CD4-positive, alpha-beta T cell treated with Interleukin-4 for 1 hour (primary cell): ENCODE results near the gene GSX2.
"Not testable (repeated sequence)": the region's sequence is repeated elsewhere in the genome, so short reads cannot be mapped to it uniquely, and the experiment has no call there.

Source experiments
- DNase-seq, 2 donors: peaks; one replicate each; pipeline ENCODE4 v3.0.0-alpha.2; 2020 to 2022

GSX2 gene

GRCh38 chr4:54099748-54100574 is at the start of gene GSX2:
GSX2 (plus strand) TSS chr4:54100163; CDS start chr4:54100345, 182 bp downstream.
- no peak for DNase-seq

GRCh38 chr4:54050214-54050904 is 49.6 kb upstream of the GSX2 start:
- no peak for DNase-seq

- DNase-seq: not testable (repeated sequence)
Measured at GRCh38 chr4:54053322-54053721, 46.6 kb upstream of the GSX2 start.

GRCh38 chr4:54054501-54054900 is 45.5 kb upstream of the GSX2 start:
- no peak for DNase-seq

- no peak for DNase-seq
Measured at GRCh38 chr4:54055494-54055893, 44.5 kb upstream of the GSX2 start.

GRCh38 chr4:54056360-54056759 is 43.6 kb upstream of the GSX2 start:
- peak in 1 of 2 donors; percentile 35 for DNase-seq

- DNase-seq: peak in 1 of 2 donors; percentile 44
Measured at GRCh38 chr4:54058171-54058570, 41.8 kb upstream of the GSX2 start.

- no peak for DNase-seq
Measured at GRCh38 chr4:54060116-54060515, 39.8 kb upstream of the GSX2 start.

- no peak for DNase-seq
Measured at GRCh38 chr4:54061067-54061466, 38.9 kb upstream of the GSX2 start.

GRCh38 chr4:54061873-54062272 is 38.1 kb upstream of the GSX2 start:
- no peak for DNase-seq

- no peak for DNase-seq
Measured at GRCh38 chr4:54062392-54062791, 37.6 kb upstream of the GSX2 start.

GRCh38 chr4:54063229-54063628 is 36.7 kb upstream of the GSX2 start:
- DNase-seq: peak in 1 of 2 donors; percentile 30

- peak; percentile 46 to 54 for DNase-seq
Measured at GRCh38 chr4:54063737-54064316, 36.1 kb upstream of the GSX2 start.

- peak; percentile 97 for DNase-seq
Measured at GRCh38 chr4:54064317-54065111, 35.4 kb upstream of the GSX2 start, which contains the start of gene CHIC2. CHIC2 (minus strand) TSS chr4:54064605; CDS start chr4:54064300, 305 bp downstream.

- no peak for DNase-seq
Measured at GRCh38 chr4:54065282-54066087, 34.5 kb upstream of the GSX2 start.

GRCh38 chr4:54066088-54066415 is 33.9 kb upstream of the GSX2 start:
- no peak for DNase-seq

- no peak for DNase-seq
Measured at GRCh38 chr4:54066718-54067129, 33.2 kb upstream of the GSX2 start.

- no peak for DNase-seq
Measured at GRCh38 chr4:54067166-54067565, 32.8 kb upstream of the GSX2 start.

- DNase-seq: no peak
Measured at GRCh38 chr4:54073271-54073880, 26.6 kb upstream of the GSX2 start.

GRCh38 chr4:54074381-54074780 is 25.6 kb upstream of the GSX2 start:
- no peak for DNase-seq

- DNase-seq: no peak
Measured at GRCh38 chr4:54076673-54077072, 23.3 kb upstream of the GSX2 start.

GRCh38 chr4:54077812-54078211 is 22.2 kb upstream of the GSX2 start:
- DNase-seq: no peak
